ENCODE results near the gene LSAMP. TPM values are rescaled to one million over a fixed set of nuclear protein-coding genes. Genes with fewer than 3 reads are reported as not detected.

The LSAMP gene
- total and polyA plus RNA-seq, 2 experiments from 2014 or later, result 2.0 to 2.9 TPM

- Mint-ChIP-seq H3K4me1 (peaks cover 9% of the 10 kb centered on the region), H3K9me3 (no peaks in the 10 kb centered on the region), H3K27me3 (ENCODE audit: insufficient read depth, low read depth, poor library complexity) (no peaks in the 10 kb centered on the region), H3K4me3 (no peak overlapping the region), H3K27ac (no peak overlapping the region), H3K36me3 (ENCODE audit: low read depth) (no peaks in the 10 kb centered on the region)
- H4K20me1 ChIP-seq (replicated peaks; ENCODE audit: insufficient read depth), result no peaks in the 10 kb centered on the region
- H3K27ac ChIP-seq (ENCODE audit: low read depth), result no peak overlapping the region
- H3K27me3 ChIP-seq (ENCODE audit: insufficient read depth), result no peaks in the 10 kb centered on the region
- H3K36me3 ChIP-seq (ENCODE audit: insufficient read depth), result no peaks in the 10 kb centered on the region
- TF ChIP-seq NANOG (IDR thresholded peaks at IDR 0.05; ENCODE audit: borderline replicate concordance), result no peak
- TF ChIP-seq POLR2AphosphoS5 (IDR thresholded peaks at IDR 0.05; ENCODE audit: low read depth), result no peak
- no peak for TF ChIP-seq JUNB (IDR thresholded peaks at IDR 0.05; ENCODE audit: unreplicated experiment)
- TF ChIP-seq ZNF462 (CRISPR knock-in tag; IDR thresholded peaks at IDR 0.05), result no peak
- TF ChIP-seq CREB1 (CRISPR knock-in tag; IDR thresholded peaks at IDR 0.05; ENCODE audit: low read depth), result no peak
- TF ChIP-seq ETS1 (IDR thresholded peaks at IDR 0.05), result no peak
- no peak for TF ChIP-seq REST (IDR thresholded peaks at IDR 0.05; ENCODE audit: unreplicated experiment)
- no peak for TF ChIP-seq EZH2phosphoT487 (IDR thresholded peaks at IDR 0.05; ENCODE audit: unreplicated experiment)
- no peak for TF ChIP-seq EZH2 (IDR thresholded peaks at IDR 0.05; ENCODE audit: low read depth, unreplicated experiment)
- no peak for TF ChIP-seq CTCF (conservative IDR thresholded peaks at IDR 0.05; ENCODE audit: low read depth in 2 of 2)
- no peak for TF ChIP-seq STAT1 (IDR thresholded peaks at IDR 0.05; ENCODE audit: unreplicated experiment)
- no peak for TF ChIP-seq ZNF114 (CRISPR knock-in tag; IDR thresholded peaks at IDR 0.05)
- no peak for TF ChIP-seq ZNF331 (CRISPR knock-in tag; IDR thresholded peaks at IDR 0.05; ENCODE audit: low read depth)
- ATAC-seq, result no peak
- no peaks in the 10 kb centered on the region for H3K9me2 ChIP-seq (ENCODE audit: insufficient read depth)
- H3K4me3 ChIP-seq, result no peak overlapping the region
- H2AFZ ChIP-seq, result no peak overlapping the region
- DNase-seq (ENCODE audit: low spot score), result no peak
- peaks cover 9% of the 10 kb centered on the region for H3K4me1 ChIP-seq (ENCODE audit: insufficient read depth)
- no peak overlapping the region for H3K4me2 ChIP-seq
- no peaks in the 10 kb centered on the region for H3K79me2 ChIP-seq (replicated peaks; ENCODE audit: insufficient read depth)
- no peaks in the 10 kb centered on the region for H3F3A ChIP-seq (replicated peaks; ENCODE audit: low read depth)
Observed at GRCh38 chr3:116001151-116001621, 444.1 kb downstream of the LSAMP start.
